K562 (cell line): ENCODE measurements around the gene WNK1. TPM values are rescaled to one million over a fixed set of nuclear protein-coding genes. Genes with fewer than 3 reads are reported as not detected.
A peak's percentile ranks its signal among the peaks of the same experiment; 100 is the strongest.

Experiments used
- ATAC-seq: fragments of 200-7000 bp; cut with Tn5 transposase; 3 replicates; pipeline ENCODE4 v1.9.1; 2020; ENCODE audit warnings: moderate library complexity
- BruUV-seq: library from RNA; stranded (reverse); fragments of 400-500 nt; replicated peaks from 2 replicates; lab custom pipeline; 2021; lab: Mats Ljungman, UMichigan
- CTCF ChIA-PET: fragments of 300-600 bp; formaldehyde crosslinking; extraction: SDS; loops from one replicate; lab custom pipeline; 2021; ENCODE audit warnings: low intra/inter-chr PET ratio; lab: Yijun Ruan, JAX
- POLR2A ChIA-PET: fragments of 300-600, 350-650 bp; sonication (Branson Sonifier 250); formaldehyde crosslinking; extraction: SDS; loops from one replicate; lab custom pipeline; 2021; ENCODE audit warnings: antibody characterized with exemption, inconsistent platforms; lab: Yijun Ruan, JAX
- DNase-seq, 4 experiments: peaks; one replicate each; pipeline versions ENCODE4 v3.0.0 to v3.0.0-alpha.2; 2011 to 2018; ENCODE audit warnings: low spot score in 3 of 4, mixed read lengths in 3 of 4; ENCODE audit errors: extremely low read depth in 1 of 4
- FAIRE-seq: peaks from 2 replicates; lab custom pipeline; 2011; peaks lifted over from hg19 to GRCh38; lab: Jason Lieb, UNC
- H2AFZ ChIP-seq: 2 replicates; pipeline ENCODE4 v1.6.0; 2011; ENCODE audit warnings: low read depth, low read length, control low read depth, inconsistent platforms
- H3K27ac ChIP-seq: fragments of 200-600 bp; 3 replicates; pipeline ENCODE4 v1.8.0; 2011; ENCODE audit warnings: low read depth, mild to moderate bottlenecking, control low read depth, inconsistent platforms, low read length, moderate library complexity, mixed read lengths; ENCODE audit errors: extremely low read depth
- H3K27me3 ChIP-seq, 2 experiments: fragments of 300-600 bp in 1 of 2; 2 replicates in 1 of 2; 3 replicates in 1 of 2; pipeline versions ENCODE4 v1.6.0 to v1.8.0; 2011; ENCODE audit warnings: inconsistent platforms in 2 of 2, low read length in 2 of 2, mild to moderate bottlenecking in 1 of 2, mixed read lengths in 1 of 2, moderate library complexity in 1 of 2; ENCODE audit not compliant: control insufficient read depth in 2 of 2, insufficient read depth in 2 of 2
- H3K36me3 ChIP-seq: fragments of 300-600 bp; 3 replicates; pipeline ENCODE4 v1.8.0; 2011; ENCODE audit warnings: mild to moderate bottlenecking, low read length, inconsistent platforms; ENCODE audit not compliant: control insufficient read depth, insufficient read depth
- H3K4me1 ChIP-seq, 2 experiments: fragments of 200-600 bp in 1 of 2; replicated peaks in 1 of 2; 2 replicates in 1 of 2; 3 replicates in 1 of 2; pipeline versions ENCODE4 v1.5.1 to v1.8.0; 2011; ENCODE audit warnings: inconsistent platforms in 2 of 2, low read length in 2 of 2, mild to moderate bottlenecking in 1 of 2, mixed read lengths in 1 of 2, moderate library complexity in 1 of 2; ENCODE audit not compliant: control insufficient read depth in 2 of 2, insufficient read depth in 2 of 2
- H3K4me2 ChIP-seq: 2 replicates; pipeline ENCODE4 v1.6.1; 2011; ENCODE audit warnings: low read length, control low read depth, inconsistent platforms, mixed read lengths; ENCODE audit not compliant: insufficient read depth
- H3K4me3 ChIP-seq: fragments of 200-600 bp; sonication (generic), shearing (Covaris generic); 2 replicates; pipeline ENCODE4 v1.5.1; 2016; ENCODE audit warnings: control low read depth, inconsistent platforms
- H3K79me2 ChIP-seq: fragments of 200-600 bp; 3 replicates; pipeline ENCODE4 v1.8.0; 2011; ENCODE audit warnings: low read length, inconsistent platforms; ENCODE audit not compliant: control insufficient read depth, insufficient read depth
- H3K9ac ChIP-seq, 2 experiments: 2 replicates each; pipeline versions ENCODE4 v1.6.0 to v1.6.1; 2011; ENCODE audit warnings: low read depth in 2 of 2, low read length in 2 of 2, control low read depth in 1 of 2, inconsistent platforms in 1 of 2, mild to moderate bottlenecking in 1 of 2, mixed read lengths in 1 of 2; ENCODE audit not compliant: insufficient read depth in 1 of 2
- H3K9me1 ChIP-seq: one replicate; pipeline ENCODE4 v1.6.0; 2011; ENCODE audit warnings: inconsistent platforms, mild to moderate bottlenecking, low read length, moderate library complexity; ENCODE audit not compliant: control insufficient read depth, insufficient read depth
- H3K9me3 ChIP-seq: replicated peaks from 2 replicates; pipeline ENCODE4 v1.5.1; 2011; ENCODE audit warnings: low read depth, low read length, inconsistent platforms; ENCODE audit not compliant: control insufficient read depth, insufficient read depth
- H4K20me1 ChIP-seq: replicated peaks from 2 replicates; pipeline ENCODE4 v1.6.1; 2011; ENCODE audit warnings: low read length, inconsistent platforms, mixed read lengths; ENCODE audit not compliant: control insufficient read depth, insufficient read depth
- CBX8 ChIP-seq: fragments of 200-600 bp; sonication (generic); IDR thresholded peaks from 2 replicates; pipeline ENCODE4 v1.6.1; 2012; ENCODE audit warnings: borderline replicate concordance, mixed run types, low read depth, mild to moderate bottlenecking, moderate library complexity, mixed read lengths, low read length, control low read depth, inconsistent platforms; ENCODE audit not compliant: poor library complexity, severe bottlenecking; ENCODE audit errors: extremely low read depth
- ZNF280A ChIP-seq: fragments of 450-650 bp; IDR thresholded peaks from 2 replicates; pipeline ENCODE4 v1.6.1; 2018; ENCODE audit warnings: mild to moderate bottlenecking, low read depth; ENCODE audit not compliant: partially characterized antibody
- WGBS: fragments of 100-300 bp; shearing (Covaris generic); methylation state at CpG from one replicate; pipeline ENCODE4 v1.1.6; 2016; ENCODE audit warnings: low coverage, mixed read lengths; ENCODE audit not compliant: insufficient coverage; ENCODE audit errors: missing lambda C conversion rate; 5-methylcytosine and 5-hydroxymethylcytosine counted together
- in situ Hi-C: fragments of 300-500 bp; cut with MboI; formaldehyde crosslinking; loops from 4 replicates; pipeline ENCODE4 v1.15.0; 2018; ENCODE audit warnings: inconsistent platforms, mixed read lengths
- intact Hi-C: fragments of 100-400 bp; cut with micrococcal nuclease; formaldehyde crosslinking; loops from 2 replicates; pipeline ENCODE4 v1.14.2; 2022
- polyA plus RNA-seq, 8 experiments: library from polyadenylated mRNA; depleted of rRNA in 4 of 8; stranded (reverse) in 5 of 8; unstranded in 3 of 8; fragments of >200 nt; fragmentation: Nextera tagmentation in 2 of 8; fragmentation: Illumina TruSeq in 1 of 8; extraction: Ambion mirVana in 2 of 8; extraction: Trizol in 1 of 8; gene quantifications; 2 replicates each; pipeline versions ENCODE4 v1.2.1 to v1.2.3, GENCODE V29; 2011 to 2014; ENCODE audit warnings: inconsistent platforms in 1 of 8, missing spikeins in 1 of 8
- total RNA-seq, 7 experiments: library from RNA; depleted of rRNA in 6 of 7; stranded (reverse); fragments of >200 nt in 6 of 7; fragmentation: Illumina TruSeq in 2 of 7; extraction: Trizol in 2 of 7; gene quantifications; 2 replicates each; pipeline versions ENCODE4 v1.2.1 to v1.2.3, GENCODE V29; 2011 to 2021; ENCODE audit warnings: low replicate concordance in 1 of 7

WNK1 gene
- total and polyA plus RNA-seq, 9 of the 15 experiments (the other 6 are each of a cell fraction or from before 2014, with no cell fraction given) = 4.3 to 73.9 (median 31.0) TPM

- ATAC-seq = no peak
- Histone ChIP-seq H3K9me1 (no peaks in the 10 kb centered on the region), H3K4me1 (no peaks in the 10 kb centered on the region; a peak in 2 of 5 replicates), H3K9me3 (no peaks in the 10 kb centered on the region), H3K4me2 (no peak overlapping the region), H3K27ac (no peak overlapping the region), H3K9ac (no peak overlapping the region), H4K20me1 (no peaks in the 10 kb centered on the region), H3K27me3 (no peaks in the 10 kb centered on the region), H3K4me3 (no peak overlapping the region), H3K36me3 (peaks cover 12% of the 10 kb centered on the region; the same call in 1 of the 3 replicates), H2AFZ (no peak overlapping the region), H3K79me2 (peaks cover 76% of the 10 kb centered on the region)
- intact Hi-C loops = no loop called here
- ChIA-PET POLR2A (no interaction called here), CTCF (no interaction called here)
- in situ Hi-C loops = no loop called here
- no peak for DNase-seq
- no peak for TF ChIP-seq CBX8
- TF ChIP-seq ZNF280A = peak; percentile 6
- no TSS peak for BruUV-seq
- WGBS = 80% methylated on average over 2 of the region's 2 CpGs
- FAIRE-seq = no peak
Measured at GRCh38 chr12:823028-823698, 70.8 kb downstream of the WNK1 start.
